HEK293T (cell line): Measurements from ENCODE around the gene SRGAP1.

ENCODE experiments used
- CTCF ChIA-PET: fragments of 350-600 bp; formaldehyde crosslinking; extraction: SDS; loops from one replicate; lab custom pipeline; 2021; ENCODE audit warnings: antibody characterized with exemption, inconsistent platforms; lab: Yijun Ruan, JAX
- POLR2A ChIA-PET: fragments of 350-600 bp; formaldehyde crosslinking; extraction: SDS; loops from one replicate; lab custom pipeline; 2020; ENCODE audit warnings: antibody characterized with exemption, inconsistent platforms; lab: Yijun Ruan, JAX
- DNase-seq: peaks from one replicate; pipeline ENCODE4 v3.0.0; 2012; ENCODE audit warnings: mixed read lengths; ENCODE audit errors: extremely low spot score
- ARNT ChIP-seq: fragments of 450-650 bp; IDR thresholded peaks from 2 replicates; pipeline ENCODE4 v1.6.1; 2017; ENCODE audit warnings: mild to moderate bottlenecking
- BHLHE40 ChIP-seq: fragments of 450-650 bp; IDR thresholded peaks from 2 replicates; pipeline ENCODE4 v1.6.1; 2016; ENCODE audit warnings: mild to moderate bottlenecking, moderate library complexity, borderline replicate concordance
- CTBP1 ChIP-seq: fragments of 450-650 bp; IDR thresholded peaks from 2 replicates; pipeline ENCODE4 v1.6.1; 2016; ENCODE audit warnings: borderline replicate concordance
- ELF4 ChIP-seq: fragments of 450-650 bp; IDR thresholded peaks from 2 replicates; pipeline ENCODE4 v1.6.1; 2017; ENCODE audit warnings: antibody characterized with exemption
- FOXA1 ChIP-seq: fragments of 450-650 bp; IDR thresholded peaks from 2 replicates; pipeline ENCODE4 v1.6.1; 2016; ENCODE audit warnings: mild to moderate bottlenecking
- FOXK2 ChIP-seq: fragments of 450-650 bp; IDR thresholded peaks from 2 replicates; pipeline ENCODE4 v1.6.1; 2016; ENCODE audit warnings: mild to moderate bottlenecking
- FOXM1 ChIP-seq: fragments of 450-650 bp; IDR thresholded peaks from 2 replicates; pipeline ENCODE4 v1.6.1; 2017; ENCODE audit warnings: mild to moderate bottlenecking, borderline replicate concordance
- HDGF ChIP-seq: fragments of 450-650 bp; IDR thresholded peaks from 2 replicates; pipeline ENCODE4 v1.6.1; 2017; ENCODE audit warnings: antibody characterized with exemption, borderline replicate concordance
- L3MBTL2 ChIP-seq: fragments of 450-650 bp; conservative IDR thresholded peaks from 2 replicates; pipeline ENCODE4 v1.6.1; 2016; ENCODE audit warnings: mild to moderate bottlenecking
- LEF1 ChIP-seq: fragments of 450-650 bp; IDR thresholded peaks from 2 replicates; pipeline ENCODE4 v1.6.1; 2017; ENCODE audit warnings: mild to moderate bottlenecking, borderline replicate concordance
- NFRKB ChIP-seq: fragments of 450-650 bp; IDR thresholded peaks from 2 replicates; pipeline ENCODE4 v1.6.1; 2016; ENCODE audit warnings: mild to moderate bottlenecking, moderate library complexity
- PKNOX1 ChIP-seq: fragments of 450-650 bp; IDR thresholded peaks from 2 replicates; pipeline ENCODE4 v1.6.1; 2016
- SP1 ChIP-seq: fragments of 450-650 bp; IDR thresholded peaks from 2 replicates; pipeline ENCODE4 v1.6.1; 2017
- SUZ12 ChIP-seq: fragments of 450-650 bp; IDR thresholded peaks from 2 replicates; pipeline ENCODE4 v1.6.1; 2016; ENCODE audit warnings: mild to moderate bottlenecking
- TARDBP ChIP-seq: fragments of 450-650 bp; IDR thresholded peaks from 2 replicates; pipeline ENCODE4 v1.6.1; 2016
- ZNF384 ChIP-seq: fragments of 450-650 bp; IDR thresholded peaks from 2 replicates; pipeline ENCODE4 v1.6.1; 2016

SRGAP1 gene

GRCh38 chr12:63934936-63935335 lies 90.4 kb downstream of the SRGAP1 start:
- POLR2A ChIA-PET = no interaction called here
- DNase-seq = no peak
- TF ChIP-seq FOXA1 (no peak), CTBP1 (no peak), ELF4 (no peak), SUZ12 (no peak), FOXK2 (no peak), L3MBTL2 (no peak), SP1 (no peak), TARDBP (no peak), ZNF384 (no peak), BHLHE40 (no peak), PKNOX1 (no peak), HDGF (no peak), LEF1 (no peak), ARNT (no peak), FOXM1 (no peak), NFRKB (no peak)
- CTCF ChIA-PET = no interaction called here

GRCh38 chr12:63935361-63935760 lies 90.9 kb downstream of the SRGAP1 start:
- ChIA-PET POLR2A (no interaction called here), CTCF (no interaction called here)
- TF ChIP-seq LEF1 = no peak
- no peak for TF ChIP-seq HDGF
- no peak for TF ChIP-seq NFRKB
- TF ChIP-seq TARDBP = no peak
- no peak for TF ChIP-seq FOXA1
- TF ChIP-seq FOXM1 = no peak
- no peak for TF ChIP-seq ELF4
- TF ChIP-seq BHLHE40 = no peak
- no peak for TF ChIP-seq SUZ12
- TF ChIP-seq SP1 = no peak
- no peak for TF ChIP-seq CTBP1
- no peak for TF ChIP-seq PKNOX1
- no peak for TF ChIP-seq FOXK2
- no peak for TF ChIP-seq L3MBTL2
- no peak for TF ChIP-seq ZNF384
- TF ChIP-seq ARNT = no peak
- DNase-seq = no peak

- ChIA-PET POLR2A (no interaction called here), CTCF (no interaction called here)
- TF ChIP-seq CTBP1 (no peak), SP1 (no peak), SUZ12 (no peak), TARDBP (no peak), NFRKB (no peak), FOXA1 (no peak), HDGF (no peak), FOXM1 (no peak), BHLHE40 (no peak), L3MBTL2 (no peak), LEF1 (no peak), ZNF384 (no peak), PKNOX1 (no peak)
- no peak for DNase-seq
Measured at GRCh38 chr12:63937378-63938316, 93.1 kb downstream of the SRGAP1 start.

- no peak for TF ChIP-seq ZNF384
- TF ChIP-seq SP1 = no peak
- TF ChIP-seq NFRKB = no peak
- TF ChIP-seq FOXA1 = no peak
- TF ChIP-seq PKNOX1 = no peak
- no peak for TF ChIP-seq CTBP1
- TF ChIP-seq L3MBTL2 = no peak
- TF ChIP-seq LEF1 = no peak
- TF ChIP-seq ELF4 = no peak
- TF ChIP-seq HDGF = no peak
- TF ChIP-seq BHLHE40 = no peak
- no peak for TF ChIP-seq FOXM1
- no peak for TF ChIP-seq TARDBP
- TF ChIP-seq SUZ12 = no peak
- TF ChIP-seq ARNT = no peak
- TF ChIP-seq FOXK2 = no peak
- CTCF ChIA-PET = no interaction called here
- no peak for DNase-seq
- POLR2A ChIA-PET = no interaction called here
Measured at GRCh38 chr12:63940310-63941005, 96.0 kb downstream of the SRGAP1 start.

- TF ChIP-seq SP1 (no peak), L3MBTL2 (no peak)
- CTCF ChIA-PET = no interaction called here
- POLR2A ChIA-PET = no interaction called here
- no peak for DNase-seq
Measured at GRCh38 chr12:63941166-63941800, 96.8 kb downstream of the SRGAP1 start.
